ENCODE measurements around the gene HTR3C.
"Not testable (repeated sequence)": the region's sequence is repeated elsewhere in the genome, so short reads cannot be mapped to it uniquely, and the experiment has no call there.

The HTR3C gene

DNA sequence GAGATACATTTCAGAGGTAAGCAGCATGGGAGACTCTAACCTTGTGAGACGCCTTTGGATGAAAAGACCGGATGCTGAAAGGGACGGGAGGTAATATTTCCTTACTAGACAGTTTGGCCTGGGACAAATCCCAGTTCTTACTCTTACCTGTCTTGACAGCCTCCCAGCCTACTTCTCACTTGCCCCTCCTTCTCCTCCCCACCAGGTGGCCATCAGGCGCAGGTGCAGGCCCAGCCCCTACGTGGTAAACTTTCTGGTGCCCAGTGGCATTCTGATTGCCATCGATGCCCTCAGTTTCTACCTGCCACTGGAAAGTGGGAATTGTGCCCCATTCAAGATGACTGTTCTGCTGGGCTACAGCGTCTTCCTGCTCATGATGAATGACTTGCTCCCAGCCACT, 15.0 kb upstream of the HTR3C start:
- H3K4me2 ChIP-seq (ENCODE audit: insufficient read depth, low read length, poor library complexity, severe bottlenecking) = no peak overlapping the region
- no peak overlapping the region for H2BK15ac ChIP-seq (ENCODE audit: low read length)
- H3K36me3 ChIP-seq (replicated peaks in 1 of 2; ENCODE audit: control insufficient read depth in 2 of 2, insufficient read depth in 2 of 2, low read length in 2 of 2) = no peaks in the 10 kb centered on the region
- H2AK5ac ChIP-seq (ENCODE audit: low read depth, low read length) = no peak overlapping the region
- no peak overlapping the region for H3K18ac ChIP-seq (ENCODE audit: low read length)
- no peak overlapping the region for H3K4me3 ChIP-seq (ENCODE audit: low read length in 2 of 2)
- H4K91ac ChIP-seq (ENCODE audit: low read depth, low read length, poor library complexity) = no peak overlapping the region
- no peak overlapping the region for H3K23ac ChIP-seq (ENCODE audit: low read depth, low read length, poor library complexity)
- no peak overlapping the region for H3K4ac ChIP-seq (ENCODE audit: low read length)
- H3K79me1 ChIP-seq (ENCODE audit: low read depth, low read length) = no peaks in the 10 kb centered on the region
- H4K8ac ChIP-seq (ENCODE audit: low read depth, low read length) = no peak overlapping the region
- no peak for DNase-seq (ENCODE audit: low spot score)
- no peak overlapping the region for H2BK12ac ChIP-seq (ENCODE audit: low read length)
- no peak overlapping the region for H3K9ac ChIP-seq (ENCODE audit: low read depth, low read length, poor library complexity)
- no peaks in the 10 kb centered on the region for H3K9me3 ChIP-seq (replicated peaks in 1 of 2; ENCODE audit: control insufficient read depth in 2 of 2, insufficient read depth in 1 of 2, low read depth in 1 of 2, low read length in 2 of 2)
- no CpG with 5 or more reads among the region's 7 CpGs for WGBS, 2 donors (ENCODE audit: extremely low coverage in 2 of 2, insufficient read length in 2 of 2, insufficient replicate concordance in 1 of 2)
- H3K14ac ChIP-seq (ENCODE audit: low read length) = no peak overlapping the region
- H2BK120ac ChIP-seq (ENCODE audit: low read depth, low read length) = no peak overlapping the region
- H3K4me1 ChIP-seq (ENCODE audit: control insufficient read depth in 2 of 2, insufficient read depth in 1 of 2, low read depth in 1 of 2, low read length in 2 of 2) = no peaks in the 10 kb centered on the region
- no peak overlapping the region for H3K27ac ChIP-seq (replicated peaks; ENCODE audit: low read length)
- H3K27me3 ChIP-seq (ENCODE audit: control insufficient read depth in 3 of 3, insufficient read depth in 3 of 3, low read depth in 1 of 3, low read length in 3 of 3) = peaks cover 0 to 27% (median 0%) of the 10 kb centered on the region in 3 experiments
- H2AFZ ChIP-seq (ENCODE audit: low read length) = no peak overlapping the region
- no peak overlapping the region for H2BK5ac ChIP-seq (ENCODE audit: low read length)

DNA sequence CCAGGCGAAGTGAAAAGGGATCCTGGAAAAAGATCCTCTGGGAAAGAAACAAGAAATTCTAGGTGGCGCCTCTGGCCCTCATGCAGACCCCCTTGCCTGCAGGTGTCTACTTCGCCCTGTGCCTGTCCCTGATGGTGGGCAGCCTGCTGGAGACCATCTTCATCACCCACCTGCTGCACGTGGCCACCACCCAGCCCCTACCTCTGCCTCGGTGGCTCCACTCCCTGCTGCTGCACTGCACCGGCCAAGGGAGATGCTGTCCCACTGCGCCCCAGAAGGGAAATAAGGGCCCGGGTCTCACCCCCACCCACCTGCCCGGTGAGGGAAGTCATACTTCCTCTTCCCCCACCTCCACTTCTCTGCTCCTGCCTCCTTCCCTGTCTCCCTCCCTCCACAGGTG, 14.5 kb upstream of the HTR3C start:
- H3K9ac ChIP-seq (ENCODE audit: low read depth, low read length, poor library complexity); H3K4me2 ChIP-seq (ENCODE audit: insufficient read depth, low read length, poor library complexity, severe bottlenecking); H3K36me3 ChIP-seq (replicated peaks in 1 of 2; ENCODE audit: control insufficient read depth in 2 of 2, insufficient read depth in 2 of 2, low read length in 2 of 2); H3K14ac ChIP-seq (ENCODE audit: low read length); H3K4ac ChIP-seq (ENCODE audit: low read length); H3K23ac ChIP-seq (ENCODE audit: low read depth, low read length, poor library complexity); H2BK15ac ChIP-seq (ENCODE audit: low read length); H3K18ac ChIP-seq (ENCODE audit: low read length); DNase-seq (ENCODE audit: low spot score); H3K4me3 ChIP-seq (ENCODE audit: low read length in 2 of 2); H2BK5ac ChIP-seq (ENCODE audit: low read length); H4K91ac ChIP-seq (ENCODE audit: low read depth, low read length, poor library complexity); H2BK120ac ChIP-seq (ENCODE audit: low read depth, low read length); H2AFZ ChIP-seq (ENCODE audit: low read length); H3K9me3 ChIP-seq (replicated peaks in 1 of 2; ENCODE audit: control insufficient read depth in 2 of 2, insufficient read depth in 1 of 2, low read depth in 1 of 2, low read length in 2 of 2); H3K79me1 ChIP-seq (ENCODE audit: low read depth, low read length); H3K27ac ChIP-seq (replicated peaks; ENCODE audit: low read length); H2BK12ac ChIP-seq (ENCODE audit: low read length); H4K8ac ChIP-seq (ENCODE audit: low read depth, low read length); H2AK5ac ChIP-seq (ENCODE audit: low read depth, low read length); H3K4me1 ChIP-seq (ENCODE audit: control insufficient read depth in 2 of 2, insufficient read depth in 1 of 2, low read depth in 1 of 2, low read length in 2 of 2): not testable (repeated sequence)
- no CpG with 5 or more reads among the region's 9 CpGs for WGBS, 2 donors (ENCODE audit: extremely low coverage in 2 of 2, insufficient read length in 2 of 2, insufficient replicate concordance in 1 of 2)
- peaks cover 0 to 27% (median 0%) of the 10 kb centered on the region in 3 experiments for H3K27me3 ChIP-seq (ENCODE audit: control insufficient read depth in 3 of 3, insufficient read depth in 3 of 3, low read depth in 1 of 3, low read length in 3 of 3)

- Histone ChIP-seq H3K4me3 (ENCODE audit: low read length in 2 of 2) (no peak overlapping the region), H2AK5ac (ENCODE audit: low read depth, low read length) (no peak overlapping the region), H3K18ac (ENCODE audit: low read length) (no peak overlapping the region), H3K27me3 (ENCODE audit: control insufficient read depth in 3 of 3, insufficient read depth in 3 of 3, low read depth in 1 of 3, low read length in 3 of 3) (peaks cover 0 to 27% (median 0%) of the 10 kb centered on the region in 3 experiments), H3K79me1 (ENCODE audit: low read depth, low read length) (no peaks in the 10 kb centered on the region), H3K23ac (ENCODE audit: low read depth, low read length, poor library complexity) (no peak overlapping the region), H3K9me3 (replicated peaks in 1 of 2; ENCODE audit: control insufficient read depth in 2 of 2, insufficient read depth in 1 of 2, low read depth in 1 of 2, low read length in 2 of 2) (no peaks in the 10 kb centered on the region), H3K4ac (ENCODE audit: low read length) (no peak overlapping the region), H3K4me2 (ENCODE audit: insufficient read depth, low read length, poor library complexity, severe bottlenecking) (no peak overlapping the region), H3K9ac (ENCODE audit: low read depth, low read length, poor library complexity) (no peak overlapping the region), H2AFZ (ENCODE audit: low read length) (no peak overlapping the region), H2BK15ac (ENCODE audit: low read length) (no peak overlapping the region), H3K36me3 (replicated peaks in 1 of 2; ENCODE audit: control insufficient read depth in 2 of 2, insufficient read depth in 2 of 2, low read length in 2 of 2) (no peaks in the 10 kb centered on the region), H2BK120ac (ENCODE audit: low read depth, low read length) (no peak overlapping the region), H3K4me1 (ENCODE audit: control insufficient read depth in 2 of 2, insufficient read depth in 1 of 2, low read depth in 1 of 2, low read length in 2 of 2) (no peaks in the 10 kb centered on the region), H3K27ac (replicated peaks; ENCODE audit: low read length) (no peak overlapping the region), H2BK12ac (ENCODE audit: low read length) (no peak overlapping the region), H4K8ac (ENCODE audit: low read depth, low read length) (no peak overlapping the region), H3K14ac (ENCODE audit: low read length) (no peak overlapping the region), H2BK5ac (ENCODE audit: low read length) (no peak overlapping the region), H4K91ac (ENCODE audit: low read depth, low read length, poor library complexity) (no peak overlapping the region)
- no peak for DNase-seq (ENCODE audit: low spot score)
- no CpG with 5 or more reads among the region's 5 CpGs for WGBS, 2 donors (ENCODE audit: extremely low coverage in 2 of 2, insufficient read length in 2 of 2, insufficient replicate concordance in 1 of 2)
Measured at GRCh38 chr3:184039414-184039813, 13.4 kb upstream of the HTR3C start.

GRCh38 chr3:184040010-184040409, 12.8 kb upstream of the HTR3C start:
- no peak for DNase-seq (ENCODE audit: low spot score)
- H2BK15ac ChIP-seq (ENCODE audit: low read length) = no peak overlapping the region

More at GRCh38 chr3:184040010-184040409, 12.8 kb upstream of the HTR3C start:
- Histone ChIP-seq H3K27ac (replicated peaks; ENCODE audit: low read length) (no peak overlapping the region), H2AFZ (ENCODE audit: low read length) (no peak overlapping the region), H3K4me3 (ENCODE audit: low read length in 2 of 2) (no peak overlapping the region), H3K4me1 (ENCODE audit: control insufficient read depth in 2 of 2, insufficient read depth in 1 of 2, low read depth in 1 of 2, low read length in 2 of 2) (no peaks in the 10 kb centered on the region), H3K23ac (ENCODE audit: low read depth, low read length, poor library complexity) (no peak overlapping the region), H3K79me1 (ENCODE audit: low read depth, low read length) (no peaks in the 10 kb centered on the region), H3K9ac (ENCODE audit: low read depth, low read length, poor library complexity) (no peak overlapping the region), H3K14ac (ENCODE audit: low read length) (no peak overlapping the region), H2BK5ac (ENCODE audit: low read length) (no peak overlapping the region), H3K18ac (ENCODE audit: low read length) (no peak overlapping the region), H4K8ac (ENCODE audit: low read depth, low read length) (no peak overlapping the region), H2AK5ac (ENCODE audit: low read depth, low read length) (no peak overlapping the region), H3K9me3 (replicated peaks in 1 of 2; ENCODE audit: control insufficient read depth in 2 of 2, insufficient read depth in 1 of 2, low read depth in 1 of 2, low read length in 2 of 2) (no peaks in the 10 kb centered on the region), H3K4ac (ENCODE audit: low read length) (no peak overlapping the region), H3K27me3 (ENCODE audit: control insufficient read depth in 3 of 3, insufficient read depth in 3 of 3, low read depth in 1 of 3, low read length in 3 of 3) (peaks cover 0 to 27% (median 0%) of the 10 kb centered on the region in 3 experiments), H2BK120ac (ENCODE audit: low read depth, low read length) (no peak overlapping the region), H2BK12ac (ENCODE audit: low read length) (no peak overlapping the region), H3K4me2 (ENCODE audit: insufficient read depth, low read length, poor library complexity, severe bottlenecking) (no peak overlapping the region), H4K91ac (ENCODE audit: low read depth, low read length, poor library complexity) (no peak overlapping the region), H3K36me3 (replicated peaks in 1 of 2; ENCODE audit: control insufficient read depth in 2 of 2, insufficient read depth in 2 of 2, low read length in 2 of 2) (no peaks in the 10 kb centered on the region)
- WGBS, 2 donors (ENCODE audit: extremely low coverage in 2 of 2, insufficient read length in 2 of 2, insufficient replicate concordance in 1 of 2) = no CpG with 5 or more reads among the region's 3 CpGs
